K562 (cell line): Measurements from ENCODE around the gene TLN1. TPM values are rescaled to one million over a fixed set of nuclear protein-coding genes. Genes with fewer than 3 reads are reported as not detected.

Source experiments
- ATAC-seq: fragments of 200-7000 bp; cut with Tn5 transposase; 3 replicates; pipeline ENCODE4 v1.9.1; 2020; ENCODE audit warnings: moderate library complexity
- BruUV-seq: library from RNA; stranded (reverse); fragments of 400-500 nt; replicated peaks from 2 replicates; lab custom pipeline; 2021; lab: Mats Ljungman, UMichigan
- CTCF ChIA-PET: fragments of 300-600 bp; formaldehyde crosslinking; extraction: SDS; loops from one replicate; lab custom pipeline; 2021; ENCODE audit warnings: low intra/inter-chr PET ratio; lab: Yijun Ruan, JAX
- POLR2A ChIA-PET: fragments of 300-600, 350-650 bp; sonication (Branson Sonifier 250); formaldehyde crosslinking; extraction: SDS; loops from one replicate; lab custom pipeline; 2021; ENCODE audit warnings: antibody characterized with exemption, inconsistent platforms; lab: Yijun Ruan, JAX
- DNase-seq, 4 experiments: peaks; one replicate each; pipeline versions ENCODE4 v3.0.0 to v3.0.0-alpha.2; 2011 to 2018; ENCODE audit warnings: low spot score in 3 of 4, mixed read lengths in 3 of 4; ENCODE audit errors: extremely low read depth in 1 of 4
- FAIRE-seq: peaks from 2 replicates; lab custom pipeline; 2011; peaks lifted over from hg19 to GRCh38; lab: Jason Lieb, UNC
- H2AFZ ChIP-seq: 2 replicates; pipeline ENCODE4 v1.6.0; 2011; ENCODE audit warnings: low read depth, low read length, control low read depth, inconsistent platforms
- H3K27ac ChIP-seq: fragments of 200-600 bp; 3 replicates; pipeline ENCODE4 v1.8.0; 2011; ENCODE audit warnings: low read depth, mild to moderate bottlenecking, control low read depth, inconsistent platforms, low read length, moderate library complexity, mixed read lengths; ENCODE audit errors: extremely low read depth
- H3K27me3 ChIP-seq, 2 experiments: fragments of 300-600 bp in 1 of 2; 2 replicates in 1 of 2; 3 replicates in 1 of 2; pipeline versions ENCODE4 v1.6.0 to v1.8.0; 2011; ENCODE audit warnings: inconsistent platforms in 2 of 2, low read length in 2 of 2, mild to moderate bottlenecking in 1 of 2, mixed read lengths in 1 of 2, moderate library complexity in 1 of 2; ENCODE audit not compliant: control insufficient read depth in 2 of 2, insufficient read depth in 2 of 2
- H3K36me3 ChIP-seq: fragments of 300-600 bp; 3 replicates; pipeline ENCODE4 v1.8.0; 2011; ENCODE audit warnings: mild to moderate bottlenecking, low read length, inconsistent platforms; ENCODE audit not compliant: control insufficient read depth, insufficient read depth
- H3K4me1 ChIP-seq, 2 experiments: fragments of 200-600 bp in 1 of 2; replicated peaks in 1 of 2; 2 replicates in 1 of 2; 3 replicates in 1 of 2; pipeline versions ENCODE4 v1.5.1 to v1.8.0; 2011; ENCODE audit warnings: inconsistent platforms in 2 of 2, low read length in 2 of 2, mild to moderate bottlenecking in 1 of 2, mixed read lengths in 1 of 2, moderate library complexity in 1 of 2; ENCODE audit not compliant: control insufficient read depth in 2 of 2, insufficient read depth in 2 of 2
- H3K4me2 ChIP-seq: 2 replicates; pipeline ENCODE4 v1.6.1; 2011; ENCODE audit warnings: low read length, control low read depth, inconsistent platforms, mixed read lengths; ENCODE audit not compliant: insufficient read depth
- H3K4me3 ChIP-seq: fragments of 200-600 bp; sonication (generic), shearing (Covaris generic); 2 replicates; pipeline ENCODE4 v1.5.1; 2016; ENCODE audit warnings: control low read depth, inconsistent platforms
- H3K79me2 ChIP-seq: fragments of 200-600 bp; 3 replicates; pipeline ENCODE4 v1.8.0; 2011; ENCODE audit warnings: low read length, inconsistent platforms; ENCODE audit not compliant: control insufficient read depth, insufficient read depth
- H3K9ac ChIP-seq, 2 experiments: 2 replicates each; pipeline versions ENCODE4 v1.6.0 to v1.6.1; 2011; ENCODE audit warnings: low read depth in 2 of 2, low read length in 2 of 2, control low read depth in 1 of 2, inconsistent platforms in 1 of 2, mild to moderate bottlenecking in 1 of 2, mixed read lengths in 1 of 2; ENCODE audit not compliant: insufficient read depth in 1 of 2
- H3K9me1 ChIP-seq: one replicate; pipeline ENCODE4 v1.6.0; 2011; ENCODE audit warnings: inconsistent platforms, mild to moderate bottlenecking, low read length, moderate library complexity; ENCODE audit not compliant: control insufficient read depth, insufficient read depth
- H3K9me3 ChIP-seq: replicated peaks from 2 replicates; pipeline ENCODE4 v1.5.1; 2011; ENCODE audit warnings: low read depth, low read length, inconsistent platforms; ENCODE audit not compliant: control insufficient read depth, insufficient read depth
- H4K20me1 ChIP-seq: replicated peaks from 2 replicates; pipeline ENCODE4 v1.6.1; 2011; ENCODE audit warnings: low read length, inconsistent platforms, mixed read lengths; ENCODE audit not compliant: control insufficient read depth, insufficient read depth
- BRD9 ChIP-seq: fragments of 450-650 bp; IDR thresholded peaks from 2 replicates; pipeline ENCODE4 v1.6.1; 2018; ENCODE audit warnings: low read depth; ENCODE audit not compliant: partially characterized antibody
- CGGBP1 ChIP-seq: fragments of 250-450 bp; sonication (Bioruptor Pico); IDR thresholded peaks from 2 replicates; pipeline ENCODE4 v1.9.0; 2021; ENCODE audit warnings: mild to moderate bottlenecking
- E2F8 ChIP-seq: fragments of 450-650 bp; IDR thresholded peaks from 2 replicates; pipeline ENCODE4 v1.7.1; 2018; ENCODE audit warnings: mild to moderate bottlenecking, low read depth; ENCODE audit not compliant: partially characterized antibody
- HDAC1 ChIP-seq, 2 experiments: fragments of 450-650 bp; IDR thresholded peaks; 2 replicates each; pipeline ENCODE4 v1.6.1; 2016 to 2017; ENCODE audit warnings: inconsistent platforms in 1 of 2, mild to moderate bottlenecking in 1 of 2, moderate library complexity in 1 of 2
- HLTF ChIP-seq: fragments of 450-650 bp; IDR thresholded peaks from 2 replicates; pipeline ENCODE4 v1.6.1; 2016
- KDM1A ChIP-seq, 2 experiments: fragments of 450-650 bp; IDR thresholded peaks; 2 replicates each; pipeline ENCODE4 v1.6.1; 2016; ENCODE audit warnings: mild to moderate bottlenecking in 2 of 2
- NFIC ChIP-seq: fragments of 450-650 bp; IDR thresholded peaks from 2 replicates; pipeline ENCODE4 v1.6.1; 2017; ENCODE audit warnings: mild to moderate bottlenecking, inconsistent platforms
- NFRKB ChIP-seq: fragments of 450-650 bp; IDR thresholded peaks from 2 replicates; pipeline ENCODE4 v1.6.1; 2016; ENCODE audit warnings: low read depth
- NKRF ChIP-seq: fragments of 450-650 bp; IDR thresholded peaks from 2 replicates; pipeline ENCODE4 v1.6.1; 2016; ENCODE audit warnings: borderline replicate concordance
- PHB2 ChIP-seq: fragments of 450-650 bp; IDR thresholded peaks from 2 replicates; pipeline ENCODE4 v1.6.1; 2017; ENCODE audit warnings: low read depth
- POLR2A ChIP-seq: fragments of 450-650 bp; conservative IDR thresholded peaks from 2 replicates; pipeline ENCODE4 v1.6.1; 2016
- RNF2 ChIP-seq: sonication (generic); IDR thresholded peaks from 2 replicates; pipeline ENCODE4 v1.6.1; 2016
- SUPT5H ChIP-seq: fragments of 450-650 bp; IDR thresholded peaks from 2 replicates; pipeline ENCODE4 v1.6.1; 2016
- TAF1 ChIP-seq: IDR thresholded peaks from 2 replicates; pipeline ENCODE4 v1.6.1; 2011; ENCODE audit warnings: mild to moderate bottlenecking, low read length, moderate library complexity; ENCODE audit not compliant: insufficient read depth, control insufficient read depth, severe bottlenecking; ENCODE audit errors: extremely low read depth
- YBX1 ChIP-seq: fragments of 450-650 bp; IDR thresholded peaks from 2 replicates; pipeline ENCODE4 v1.7.1; 2016; ENCODE audit warnings: mild to moderate bottlenecking
- ZBTB8A ChIP-seq: fragments of 450-650 bp; IDR thresholded peaks from 2 replicates; pipeline ENCODE4 v1.6.1; 2018; ENCODE audit warnings: mild to moderate bottlenecking, moderate library complexity; ENCODE audit not compliant: partially characterized antibody
- ZNF24 ChIP-seq: fragments of 450-650 bp; IDR thresholded peaks from 2 replicates; pipeline ENCODE4 v1.6.1; 2016
- ZNF316 ChIP-seq: fragments of 450-650 bp; IDR thresholded peaks from 2 replicates; pipeline ENCODE4 v1.6.1; 2016
- WGBS: fragments of 100-300 bp; shearing (Covaris generic); methylation state at CpG from one replicate; pipeline ENCODE4 v1.1.6; 2016; ENCODE audit warnings: low coverage, mixed read lengths; ENCODE audit not compliant: insufficient coverage; ENCODE audit errors: missing lambda C conversion rate; 5-methylcytosine and 5-hydroxymethylcytosine counted together
- in situ Hi-C: fragments of 300-500 bp; cut with MboI; formaldehyde crosslinking; loops from 4 replicates; pipeline ENCODE4 v1.15.0; 2018; ENCODE audit warnings: inconsistent platforms, mixed read lengths
- intact Hi-C: fragments of 100-400 bp; cut with micrococcal nuclease; formaldehyde crosslinking; loops from 2 replicates; pipeline ENCODE4 v1.14.2; 2022
- polyA plus RNA-seq, 8 experiments: library from polyadenylated mRNA; depleted of rRNA in 4 of 8; stranded (reverse) in 5 of 8; unstranded in 3 of 8; fragments of >200 nt; fragmentation: Nextera tagmentation in 2 of 8; fragmentation: Illumina TruSeq in 1 of 8; extraction: Ambion mirVana in 2 of 8; extraction: Trizol in 1 of 8; gene quantifications; 2 replicates each; pipeline versions ENCODE4 v1.2.1 to v1.2.3, GENCODE V29; 2011 to 2014; ENCODE audit warnings: inconsistent platforms in 1 of 8, missing spikeins in 1 of 8
- total RNA-seq, 7 experiments: library from RNA; depleted of rRNA in 6 of 7; stranded (reverse); fragments of >200 nt in 6 of 7; fragmentation: Illumina TruSeq in 2 of 7; extraction: Trizol in 2 of 7; gene quantifications; 2 replicates each; pipeline versions ENCODE4 v1.2.1 to v1.2.3, GENCODE V29; 2011 to 2021; ENCODE audit warnings: low replicate concordance in 1 of 7
- TF ChIP-seq, protein P1 (sequence below), 2 experiments: fragments of 450-650 bp; IDR thresholded peaks; 2 replicates each; pipeline ENCODE4 v1.6.1; 2016

The TLN1 gene
- total and polyA plus RNA-seq, 9 of the 15 experiments (the other 6 are each of a cell fraction or from before 2014, with no cell fraction given): 3.6 to 240 (median 54.8) TPM

DNA sequence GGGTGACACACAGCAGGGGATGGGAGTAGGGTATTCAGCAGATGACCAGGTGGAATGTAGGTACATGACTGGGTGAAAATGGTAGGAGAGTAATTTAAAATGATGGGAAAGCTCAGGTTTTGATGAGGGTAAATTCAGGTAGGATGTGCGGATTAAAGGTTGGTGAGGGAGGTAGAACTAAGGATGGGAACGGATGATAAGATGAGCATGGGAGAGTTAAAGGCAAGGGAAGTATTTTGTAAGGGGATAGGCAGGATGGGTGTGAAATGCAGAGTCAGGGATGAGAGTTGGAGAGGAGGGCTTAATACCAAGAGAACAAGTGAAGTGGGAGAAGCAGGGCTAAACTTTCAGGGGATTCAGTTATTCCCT lies 1.5 kb downstream of the TLN1 start:
- H3K9me3 ChIP-seq: no peaks in the 10 kb centered on the region
- peak overlapping the region; percentile 85 for H3K4me3 ChIP-seq
- ATAC-seq: no peak
- peak overlapping the region; percentile 94 for H3K4me2 ChIP-seq
- WGBS: 10% methylated on average over 2 of the region's 2 CpGs
- no peak for FAIRE-seq
- H3K36me3 ChIP-seq: peaks cover 47% of the 10 kb centered on the region; the same call in 2 of the 3 replicates
- H4K20me1 ChIP-seq: peaks cover 11% of the 10 kb centered on the region; the same call in 1 of the 2 replicates
- POLR2A ChIA-PET: interaction anchor here (0.7 to 2.8 kb wide), 5 partner anchors 13 to 464 kb away, joined by 3 to 13 read pairs (median 3); partner anchors contain the start of genes CCDC107 and RMRP
- H3K9ac ChIP-seq: peak overlapping the region; percentile 54 to 85; a peak in 3 of 4 replicates
- in situ Hi-C loops: no loop called here
- peaks cover 82% of the 10 kb centered on the region for H3K79me2 ChIP-seq
- no peak for DNase-seq
- intact Hi-C loops: loop anchor here (10.0 kb wide), 1 partner anchor 84 kb away; the partner anchor contains the start of genes HINT2 and SPAG8
- peak overlapping the region; percentile 97 for H3K27ac ChIP-seq
- H3K4me1 ChIP-seq: peaks cover 40 to 43% of the 10 kb centered on the region in 2 experiments
- BruUV-seq: no TSS peak
- CTCF ChIA-PET: no interaction called here
- no peak overlapping the region for H2AFZ ChIP-seq
- peaks cover 5% of the 10 kb centered on the region for H3K9me1 ChIP-seq
- H3K27me3 ChIP-seq: no peaks in the 10 kb centered on the region
- TF ChIP-seq KDM1A (IDR thresholded peaks at IDR 0.05) (no peak), SUPT5H (peak; percentile 66), POLR2A (peak; percentile 56), E2F8 (no peak), BRD9 (peak; percentile 41), HLTF (peak; percentile 70; the same call in 1 of the 2 replicates), CGGBP1 (CRISPR knock-in tag) (no peak), RNF2 (no peak), HDAC1 (IDR thresholded peaks at IDR 0.05) (0 out of 4 replicates have a peak, but pooled peaks of 1 of the 2 experiments have one; percentile 15), ZNF316 (peak; percentile 47; the same call in 1 of the 2 replicates), TAF1 (no peak), ZBTB8A (no peak), YBX1 (0 out of 2 replicates have a peak, but pooled peaks have one; percentile 51), PHB2 (0 out of 2 replicates have a peak, but pooled peaks have one; percentile 17), NFIC (0 out of 2 replicates have a peak, but pooled peaks have one; percentile 12), NKRF (peak; percentile 55; the same call in 1 of the 2 replicates), ZNF24 (0 out of 2 replicates have a peak, but pooled peaks have one; percentile 22), NFRKB (peak; percentile 61; the same call in 1 of the 2 replicates)
- TF ChIP-seq, protein P1, sequence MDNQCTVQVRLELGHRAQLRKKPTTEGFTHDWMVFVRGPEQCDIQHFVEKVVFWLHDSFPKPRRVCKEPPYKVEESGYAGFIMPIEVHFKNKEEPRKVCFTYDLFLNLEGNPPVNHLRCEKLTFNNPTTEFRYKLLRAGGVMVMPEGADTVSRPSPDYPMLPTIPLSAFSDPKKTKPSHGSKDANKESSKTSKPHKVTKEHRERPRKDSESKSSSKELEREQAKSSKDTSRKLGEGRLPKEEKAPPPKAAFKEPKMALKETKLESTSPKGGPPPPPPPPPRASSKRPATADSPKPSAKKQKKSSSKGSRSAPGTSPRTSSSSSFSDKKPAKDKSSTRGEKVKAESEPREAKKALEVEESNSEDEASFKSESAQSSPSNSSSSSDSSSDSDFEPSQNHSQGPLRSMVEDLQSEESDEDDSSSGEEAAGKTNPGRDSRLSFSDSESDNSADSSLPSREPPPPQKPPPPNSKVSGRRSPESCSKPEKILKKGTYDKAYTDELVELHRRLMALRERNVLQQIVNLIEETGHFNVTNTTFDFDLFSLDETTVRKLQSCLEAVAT (IDR thresholded peaks at IDR 0.05): peak; percentile 40 to 72; a peak in 2 of 4 replicates
